A549 (cell line): ENCODE data around the gene AFF2.

Source experiments
- CEBPB ChIP-seq, 2 experiments: fragments of >200 bp in 1 of 2; sonication (Bioruptor Twin) in 1 of 2; formaldehyde crosslinking in 1 of 2; IDR thresholded peaks; 2 replicates each; pipeline ENCODE4 v1.6.1; 2012 to 2016
- CTCF ChIP-seq: fragments of >200 bp; sonication (Bioruptor Twin); formaldehyde crosslinking; IDR thresholded peaks from 3 replicates; pipeline ENCODE4 v1.5.1; 2016
- ESRRA ChIP-seq: fragments of 150-350 bp; IDR thresholded peaks from 2 replicates; pipeline ENCODE4 v1.6.1; 2014; ENCODE audit warnings: mild to moderate bottlenecking, low read length, borderline replicate concordance
- JUN ChIP-seq, 2 experiments: fragments of >200 bp; sonication (Bioruptor Twin); formaldehyde crosslinking; IDR thresholded peaks; 2 replicates in 1 of 2; 3 replicates in 1 of 2; pipeline ENCODE4 v1.6.1; 2016 to 2017
- PHF8 ChIP-seq: fragments of 200-600 bp; sonication (generic); IDR thresholded peaks from 2 replicates; pipeline ENCODE4 v1.6.1; 2016; ENCODE audit warnings: low read depth, mild to moderate bottlenecking, antibody characterized with exemption, moderate library complexity, borderline replicate concordance
- POLR2A ChIP-seq: IDR thresholded peaks from 2 replicates; pipeline ENCODE4 v1.6.1; 2012; ENCODE audit warnings: mild to moderate bottlenecking, low read length
- RFX5 ChIP-seq: fragments of 450-650 bp; IDR thresholded peaks from 2 replicates; pipeline ENCODE4 v1.7.1; 2014; ENCODE audit warnings: antibody characterized with exemption, mild to moderate bottlenecking, moderate library complexity
- RNF2 ChIP-seq: fragments of 200-600 bp; sonication (generic); IDR thresholded peaks from 2 replicates; pipeline ENCODE4 v1.6.1; 2016; ENCODE audit warnings: low read depth, mild to moderate bottlenecking, antibody characterized with exemption, moderate library complexity, borderline replicate concordance
- TF ChIP-seq, protein P1 (sequence below): fragments of 450-650 bp; IDR thresholded peaks from 2 replicates; pipeline ENCODE4 v1.6.1; 2014; ENCODE audit warnings: antibody characterized with exemption
- TF ChIP-seq, protein P2 (sequence below): IDR thresholded peaks from 2 replicates; pipeline ENCODE4 v1.6.1; 2012
- TF ChIP-seq, protein P3 (sequence below): IDR thresholded peaks from 2 replicates; pipeline ENCODE4 v1.6.1; 2012

- TF ChIP-seq CTCF: no peak
- TF ChIP-seq POLR2A: no peak
- TF ChIP-seq RFX5: no peak
- TF ChIP-seq RNF2: no peak
- no peak for TF ChIP-seq CEBPB (IDR thresholded peaks at IDR 0.05)
- TF ChIP-seq, protein P1, sequence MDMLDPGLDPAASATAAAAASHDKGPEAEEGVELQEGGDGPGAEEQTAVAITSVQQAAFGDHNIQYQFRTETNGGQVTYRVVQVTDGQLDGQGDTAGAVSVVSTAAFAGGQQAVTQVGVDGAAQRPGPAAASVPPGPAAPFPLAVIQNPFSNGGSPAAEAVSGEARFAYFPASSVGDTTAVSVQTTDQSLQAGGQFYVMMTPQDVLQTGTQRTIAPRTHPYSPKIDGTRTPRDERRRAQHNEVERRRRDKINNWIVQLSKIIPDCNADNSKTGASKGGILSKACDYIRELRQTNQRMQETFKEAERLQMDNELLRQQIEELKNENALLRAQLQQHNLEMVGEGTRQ: no peak
- no peak for TF ChIP-seq JUN (IDR thresholded peaks at IDR 0.05)
- TF ChIP-seq ESRRA: no peak
- TF ChIP-seq, protein P2, sequence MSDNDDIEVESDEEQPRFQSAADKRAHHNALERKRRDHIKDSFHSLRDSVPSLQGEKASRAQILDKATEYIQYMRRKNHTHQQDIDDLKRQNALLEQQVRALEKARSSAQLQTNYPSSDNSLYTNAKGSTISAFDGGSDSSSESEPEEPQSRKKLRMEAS: no peak
- no peak for TF ChIP-seq PHF8
- TF ChIP-seq, protein P3, sequence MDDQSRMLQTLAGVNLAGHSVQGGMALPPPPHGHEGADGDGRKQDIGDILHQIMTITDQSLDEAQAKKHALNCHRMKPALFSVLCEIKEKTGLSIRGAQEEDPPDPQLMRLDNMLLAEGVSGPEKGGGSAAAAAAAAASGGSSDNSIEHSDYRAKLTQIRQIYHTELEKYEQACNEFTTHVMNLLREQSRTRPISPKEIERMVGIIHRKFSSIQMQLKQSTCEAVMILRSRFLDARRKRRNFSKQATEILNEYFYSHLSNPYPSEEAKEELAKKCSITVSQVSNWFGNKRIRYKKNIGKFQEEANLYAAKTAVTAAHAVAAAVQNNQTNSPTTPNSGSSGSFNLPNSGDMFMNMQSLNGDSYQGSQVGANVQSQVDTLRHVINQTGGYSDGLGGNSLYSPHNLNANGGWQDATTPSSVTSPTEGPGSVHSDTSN: no peak
Measured at GRCh38 chrX:148567229-148567628, 66.8 kb downstream of the AFF2 start.
